ENCODE measurements around the gene GBA2.

Gene GBA2

DNA sequence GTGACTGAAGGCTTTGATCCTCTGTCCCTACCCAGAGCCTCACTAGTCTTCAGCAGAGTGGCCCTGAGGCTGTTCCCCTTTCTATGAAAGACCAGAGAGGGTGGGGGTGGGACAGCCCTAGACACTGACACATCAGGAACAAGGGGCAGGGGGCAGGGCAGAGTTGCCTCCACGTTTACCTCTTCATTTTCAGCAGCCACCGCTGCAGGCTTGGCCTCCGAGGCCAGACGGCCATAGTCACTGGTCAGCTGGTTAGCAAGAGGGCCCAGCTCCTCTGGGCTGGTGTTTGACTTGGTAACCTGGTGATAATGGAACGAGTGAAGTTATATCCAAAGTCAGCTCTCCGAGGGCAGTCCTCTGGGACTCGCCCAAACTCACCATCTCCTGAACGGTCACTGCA lies 43.7 kb downstream of the GBA2 start:
- no peaks in the 10 kb centered on the region for H3K9me3 Mint-ChIP-seq
- H3K27ac Mint-ChIP-seq (ENCODE audit: low read depth): no peak overlapping the region
- H3K36me3 Mint-ChIP-seq (ENCODE audit: insufficient read depth): peaks cover 62% of the 10 kb centered on the region
- no peaks in the 10 kb centered on the region for H3K27me3 Mint-ChIP-seq
- peaks cover 15% of the 10 kb centered on the region for H3K4me1 Mint-ChIP-seq
- DNase-seq (ENCODE audit: low spot score in 2 of 2) (no peak), ATAC-seq (replicated peaks; ENCODE audit: extremely low read depth, poor library complexity, severe bottlenecking) (no peak)
- H3K4me3 Mint-ChIP-seq: no peak overlapping the region

DNA sequence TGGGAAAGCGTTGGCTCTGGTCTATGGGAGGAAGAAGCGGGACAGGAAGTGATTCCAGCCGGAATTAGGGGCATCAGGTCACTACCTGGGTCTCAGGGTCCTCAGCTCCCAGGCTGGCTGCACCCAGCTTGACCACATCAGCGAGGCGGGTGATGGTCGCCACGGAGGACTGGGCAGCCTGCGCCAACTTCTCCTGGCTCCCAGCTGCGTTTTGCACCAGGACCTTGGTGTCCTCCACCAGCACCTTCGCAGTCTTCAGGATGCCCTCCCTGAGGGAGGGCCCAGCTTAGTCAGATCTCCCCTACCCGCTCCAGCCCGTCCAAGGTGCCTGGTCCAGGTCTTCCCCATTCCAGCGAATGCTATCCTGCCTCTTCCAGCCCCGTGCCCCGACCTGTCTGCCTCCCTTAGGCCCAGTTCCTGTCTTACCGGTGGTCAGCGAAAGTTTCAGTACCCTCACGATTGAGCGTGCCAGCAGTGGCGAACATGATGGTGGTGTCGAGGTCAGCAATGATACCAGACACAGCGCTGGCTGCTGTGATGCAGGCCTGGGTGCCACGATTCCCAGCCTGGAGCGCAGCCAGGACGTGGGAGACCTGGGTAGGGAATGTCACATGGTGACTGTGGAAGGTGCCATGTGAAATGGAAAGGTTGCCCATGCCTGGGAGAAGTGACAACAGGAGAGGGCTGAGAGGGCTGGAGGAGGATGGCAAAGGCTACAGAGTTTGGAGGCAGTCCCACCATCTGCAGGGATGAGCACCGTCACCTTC lies 44.9 kb downstream of the GBA2 start:
- no peak for ATAC-seq (replicated peaks; ENCODE audit: extremely low read depth, poor library complexity, severe bottlenecking)
- H3K4me3 Mint-ChIP-seq: no peak overlapping the region
- peaks cover 51% of the 10 kb centered on the region for H3K36me3 Mint-ChIP-seq (ENCODE audit: insufficient read depth)
- peaks cover 14% of the 10 kb centered on the region for H3K4me1 Mint-ChIP-seq
- H3K9me3 Mint-ChIP-seq: no peaks in the 10 kb centered on the region
- H3K27ac Mint-ChIP-seq (ENCODE audit: low read depth): peak overlapping the region; percentile 54
- H3K27me3 Mint-ChIP-seq: no peaks in the 10 kb centered on the region
- no peak for DNase-seq (ENCODE audit: low spot score in 2 of 2)

- Mint-ChIP-seq H3K27me3 (no peaks in the 10 kb centered on the region), H3K36me3 (ENCODE audit: insufficient read depth) (peaks cover 42% of the 10 kb centered on the region), H3K4me3 (no peak overlapping the region)
Observed at GRCh38 chr9:35702696-35703095, 46.3 kb downstream of the GBA2 start.

DNA sequence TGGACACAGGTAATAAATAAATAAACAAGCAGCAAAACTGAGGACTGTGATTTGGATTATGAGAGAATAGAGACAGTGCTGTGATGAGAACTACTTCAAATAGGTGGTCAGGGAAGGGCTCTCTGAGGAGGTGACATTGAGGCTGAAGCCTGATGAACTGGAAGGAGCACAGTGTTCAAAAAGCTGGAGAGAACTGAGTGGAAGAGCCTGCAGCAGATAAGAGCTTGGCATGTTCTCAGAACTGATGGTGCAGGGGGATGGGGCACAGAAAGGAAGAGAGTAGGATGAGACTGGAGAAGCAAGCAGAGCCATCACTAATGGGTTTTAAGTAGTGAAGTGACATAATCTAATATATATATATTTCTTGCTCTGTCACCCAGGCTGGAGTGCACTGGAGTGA lies 48.1 kb downstream of the GBA2 start:
- Mint-ChIP-seq H3K36me3 (ENCODE audit: insufficient read depth) (peaks cover 33% of the 10 kb centered on the region), H3K9me3 (no peaks in the 10 kb centered on the region), H3K27ac (ENCODE audit: low read depth) (no peak overlapping the region), H3K4me1 (peaks cover 17% of the 10 kb centered on the region), H3K27me3 (no peaks in the 10 kb centered on the region), H3K4me3 (no peak overlapping the region)
- ATAC-seq (replicated peaks; ENCODE audit: extremely low read depth, poor library complexity, severe bottlenecking) (no peak), DNase-seq (ENCODE audit: low spot score in 2 of 2) (no peak)

More at GRCh38 chr9:35702696-35703095, 46.3 kb downstream of the GBA2 start:
- H3K27ac Mint-ChIP-seq (ENCODE audit: low read depth): peak overlapping the region; percentile 52
- ATAC-seq (replicated peaks; ENCODE audit: extremely low read depth, poor library complexity, severe bottlenecking) (no peak), DNase-seq (ENCODE audit: low spot score in 2 of 2) (no peak)
- H3K4me1 Mint-ChIP-seq: peaks cover 8% of the 10 kb centered on the region
- H3K9me3 Mint-ChIP-seq: no peaks in the 10 kb centered on the region

DNA sequence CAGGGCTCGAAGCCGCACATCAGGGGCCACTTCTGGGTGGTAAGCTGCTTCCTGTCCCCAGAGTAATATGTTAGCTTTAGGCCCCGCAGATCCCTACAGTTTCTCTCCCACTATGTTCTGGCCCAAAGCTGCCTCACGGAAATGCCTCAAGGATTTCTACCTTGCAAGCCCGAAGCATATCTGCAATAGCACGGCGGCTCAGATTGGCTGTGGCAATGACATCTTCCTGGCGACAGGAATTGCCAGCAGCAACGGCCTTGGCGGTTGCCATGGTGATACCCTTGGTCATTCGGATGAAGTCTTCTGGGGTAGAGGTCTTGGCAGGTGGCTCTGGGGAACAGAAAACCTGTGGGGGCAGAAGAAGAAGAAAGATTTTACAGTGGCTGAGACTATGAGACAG lies 49.0 kb downstream of the GBA2 start:
- Mint-ChIP-seq H3K27ac (ENCODE audit: low read depth) (no peak overlapping the region), H3K9me3 (no peaks in the 10 kb centered on the region), H3K4me3 (no peak overlapping the region), H3K4me1 (peaks cover 17% of the 10 kb centered on the region), H3K36me3 (ENCODE audit: insufficient read depth) (peaks cover 30% of the 10 kb centered on the region), H3K27me3 (no peaks in the 10 kb centered on the region)
- ATAC-seq (replicated peaks; ENCODE audit: extremely low read depth, poor library complexity, severe bottlenecking) (no peak), DNase-seq (ENCODE audit: low spot score in 2 of 2) (no peak)

DNA sequence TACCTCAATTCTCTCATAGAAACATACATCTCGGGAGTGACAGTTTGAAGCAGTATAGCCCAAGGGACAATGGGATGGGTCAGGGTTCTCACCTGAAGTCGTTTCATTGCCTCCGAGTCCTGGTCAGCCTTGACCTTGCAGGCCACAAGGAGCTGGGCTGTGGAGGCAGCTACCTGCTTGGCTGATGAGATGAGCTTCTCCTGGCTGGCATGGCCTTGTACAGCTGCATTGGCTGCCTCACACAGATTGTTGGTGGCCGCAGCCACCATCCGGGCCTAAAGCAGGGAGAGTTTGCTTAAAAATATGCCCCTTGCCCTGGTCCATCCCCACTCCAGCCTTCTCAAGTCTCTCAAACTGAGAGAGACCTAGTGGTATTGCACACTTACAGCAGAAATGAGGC lies 50.8 kb downstream of the GBA2 start:
- Mint-ChIP-seq H3K27ac (ENCODE audit: low read depth) (no peak overlapping the region), H3K9me3 (no peaks in the 10 kb centered on the region), H3K4me1 (peaks cover 17% of the 10 kb centered on the region), H3K36me3 (ENCODE audit: insufficient read depth) (peaks cover 19% of the 10 kb centered on the region), H3K4me3 (no peak overlapping the region), H3K27me3 (no peaks in the 10 kb centered on the region)
- ATAC-seq (replicated peaks; ENCODE audit: extremely low read depth, poor library complexity, severe bottlenecking) (no peak), DNase-seq (ENCODE audit: low spot score in 2 of 2) (no peak)

GRCh38 chr9:35697486-35697885 lies 51.5 kb downstream of the GBA2 start:
- peaks cover 11% of the 10 kb centered on the region for H3K36me3 Mint-ChIP-seq (ENCODE audit: insufficient read depth)
- peaks cover 17% of the 10 kb centered on the region for H3K4me1 Mint-ChIP-seq
- H3K27ac Mint-ChIP-seq (ENCODE audit: low read depth): no peak overlapping the region

DNA sequence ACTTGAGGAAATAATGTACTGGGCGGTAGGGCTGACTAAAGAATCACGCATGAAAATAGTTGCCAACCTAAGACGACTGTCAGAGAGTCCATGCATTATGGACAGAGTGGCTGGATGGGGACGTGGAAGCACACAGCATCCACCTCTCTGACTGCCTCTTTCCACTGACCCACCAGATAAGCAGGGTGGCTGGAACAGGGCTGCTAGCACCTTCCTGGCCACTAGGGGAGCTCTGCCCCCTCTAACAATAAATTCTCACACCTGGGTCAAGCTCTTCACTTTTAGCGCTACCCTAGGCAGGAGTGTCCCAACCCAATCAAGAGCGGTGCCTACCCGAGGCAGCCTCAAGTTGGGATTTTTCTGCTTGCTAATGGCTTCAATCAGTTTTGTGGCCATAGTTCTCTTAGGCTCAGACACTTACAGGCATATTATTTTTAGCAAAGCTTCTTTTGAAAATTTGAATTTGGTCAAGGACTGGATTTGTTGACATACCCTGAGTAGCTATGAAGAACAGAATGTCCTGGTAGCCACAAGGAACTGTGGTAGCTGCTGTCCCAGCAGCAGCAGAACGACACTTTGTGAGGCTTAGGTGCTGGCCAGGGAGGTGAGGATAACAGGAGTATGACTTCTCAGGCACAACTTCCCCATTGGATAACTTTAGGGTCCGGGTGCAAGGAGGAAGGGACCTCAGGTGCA lies 52.4 kb downstream of the GBA2 start:
- ATAC-seq (replicated peaks; ENCODE audit: extremely low read depth, poor library complexity, severe bottlenecking) (peak; percentile 72), DNase-seq (ENCODE audit: low spot score in 2 of 2) (peak; percentile 27 to 40)
- Mint-ChIP-seq H3K4me3 (no peak overlapping the region), H3K9me3 (no peaks in the 10 kb centered on the region), H3K27me3 (no peaks in the 10 kb centered on the region), H3K36me3 (ENCODE audit: insufficient read depth) (peaks cover 9% of the 10 kb centered on the region), H3K4me1 (peaks cover 22% of the 10 kb centered on the region), H3K27ac (ENCODE audit: low read depth) (no peak overlapping the region)

More at GRCh38 chr9:35697486-35697885, 51.5 kb downstream of the GBA2 start:
- no peaks in the 10 kb centered on the region for H3K27me3 Mint-ChIP-seq
- DNase-seq (ENCODE audit: low spot score in 2 of 2): no peak
- no peak for ATAC-seq (replicated peaks; ENCODE audit: extremely low read depth, poor library complexity, severe bottlenecking)
- no peaks in the 10 kb centered on the region for H3K9me3 Mint-ChIP-seq
- no peak overlapping the region for H3K4me3 Mint-ChIP-seq

- ATAC-seq (replicated peaks; ENCODE audit: extremely low read depth, poor library complexity, severe bottlenecking) (no peak), DNase-seq (ENCODE audit: low spot score in 2 of 2) (no peak)
- H3K4me1 Mint-ChIP-seq: peaks cover 29% of the 10 kb centered on the region
- H3K9me3 Mint-ChIP-seq: no peaks in the 10 kb centered on the region
- no peak overlapping the region for H3K27ac Mint-ChIP-seq (ENCODE audit: low read depth)
- peaks cover 11% of the 10 kb centered on the region for H3K36me3 Mint-ChIP-seq (ENCODE audit: insufficient read depth)
- no peak overlapping the region for H3K4me3 Mint-ChIP-seq
- H3K27me3 Mint-ChIP-seq: no peaks in the 10 kb centered on the region
Observed at GRCh38 chr9:35695943-35696401, 53.1 kb downstream of the GBA2 start.

- Mint-ChIP-seq H3K27ac (ENCODE audit: low read depth) (peak overlapping the region; percentile 80), H3K4me3 (peak overlapping the region; percentile 85), H3K9me3 (no peaks in the 10 kb centered on the region), H3K4me1 (peaks cover 33% of the 10 kb centered on the region), H3K36me3 (ENCODE audit: insufficient read depth) (peaks cover 5% of the 10 kb centered on the region), H3K27me3 (no peaks in the 10 kb centered on the region)
- DNase-seq (ENCODE audit: low spot score in 2 of 2) (no peak), ATAC-seq (replicated peaks; ENCODE audit: extremely low read depth, poor library complexity, severe bottlenecking) (no peak)
Observed at GRCh38 chr9:35691757-35692301, 57.2 kb downstream of the GBA2 start.

DNA sequence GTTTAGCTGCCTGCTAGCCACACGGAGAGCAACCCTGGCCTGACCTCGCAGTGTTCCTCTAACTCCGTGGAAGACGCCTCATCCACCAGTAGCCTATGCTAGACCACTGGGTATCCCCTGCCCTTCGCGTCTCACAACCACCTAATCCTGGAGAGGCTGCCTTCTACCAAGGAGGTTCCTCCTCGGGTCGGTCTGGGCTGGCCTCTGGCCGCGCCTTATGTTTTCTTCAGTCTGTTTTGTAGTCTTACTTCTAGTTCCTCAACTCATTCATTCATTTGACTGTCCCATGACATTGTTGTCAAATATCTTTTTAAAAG lies 57.7 kb downstream of the GBA2 start:
- peaks cover 28% of the 10 kb centered on the region for H3K4me1 Mint-ChIP-seq
- ATAC-seq (replicated peaks; ENCODE audit: extremely low read depth, poor library complexity, severe bottlenecking) (no peak), DNase-seq (ENCODE audit: low spot score in 2 of 2) (no peak)
- H3K36me3 Mint-ChIP-seq (ENCODE audit: insufficient read depth): peaks cover 4% of the 10 kb centered on the region
- H3K27ac Mint-ChIP-seq (ENCODE audit: low read depth): peak overlapping the region; percentile 80
- no peaks in the 10 kb centered on the region for H3K27me3 Mint-ChIP-seq
- peak overlapping the region; percentile 85 for H3K4me3 Mint-ChIP-seq
- no peaks in the 10 kb centered on the region for H3K9me3 Mint-ChIP-seq

- H3K4me1 Mint-ChIP-seq: peaks cover 27% of the 10 kb centered on the region
- ATAC-seq (replicated peaks; ENCODE audit: extremely low read depth, poor library complexity, severe bottlenecking) (peak; percentile 40), DNase-seq (ENCODE audit: low spot score in 2 of 2) (no peak)
- no peaks in the 10 kb centered on the region for H3K27me3 Mint-ChIP-seq
- H3K27ac Mint-ChIP-seq (ENCODE audit: low read depth): peak overlapping the region; percentile 80
- peak overlapping the region; percentile 85 for H3K4me3 Mint-ChIP-seq
- no peaks in the 10 kb centered on the region for H3K9me3 Mint-ChIP-seq
- H3K36me3 Mint-ChIP-seq (ENCODE audit: insufficient read depth): peaks cover 7% of the 10 kb centered on the region
Observed at GRCh38 chr9:35690614-35691333, 58.3 kb downstream of the GBA2 start.

Data from central memory CD8-positive, alpha-beta T cell (primary cell).